Keratinocyte (primary cell): ENCODE data around the gene STIMATE.

Experiments
- CTCF ChIP-seq, 3 experiments: IDR thresholded peaks in 1 of 3; conservative IDR thresholded peaks in 1 of 3; optimal IDR thresholded peaks in 1 of 3; 2 replicates in 2 of 3; 3 replicates in 1 of 3; pipeline versions ENCODE3 to v1.5.1; 2011; ENCODE audit warnings: low read length in 3 of 3, mild to moderate bottlenecking in 3 of 3, moderate library complexity in 2 of 3, control low read depth in 1 of 3, inconsistent platforms in 1 of 3; ENCODE audit not compliant: insufficient read depth in 2 of 3; ENCODE audit errors: extremely low read depth in 1 of 3
- EZH2 ChIP-seq: IDR thresholded peaks from one replicate; pipeline ENCODE4 v1.6.1; 2012; ENCODE audit warnings: inconsistent platforms, mild to moderate bottlenecking, low read length, moderate library complexity

- no peak for TF ChIP-seq EZH2
- TF ChIP-seq CTCF (optimal IDR thresholded peaks at IDR 0.05 in 1 of 3, IDR thresholded peaks at IDR 0.05 in 1 of 3, conservative IDR thresholded peaks at IDR 0.05 in 1 of 3; ENCODE audit: extremely low read depth in 1 of 3, insufficient read depth in 2 of 3, low read length in 3 of 3): no peak
Measured at GRCh38 chr3:52939600-52939999, 42.3 kb upstream of the STIMATE start.
